ENCODE data around the gene UBE2J2.

UBE2J2 gene

GRCh38 chr1:1232796-1233566, 40.7 kb downstream of the UBE2J2 start:
- Histone ChIP-seq H3K9me3 (ENCODE audit: insufficient read depth, low read length) (no peaks in the 10 kb centered on the region), H3K36me3 (replicated peaks; ENCODE audit: low read depth, low read length) (peaks cover 34% of the 10 kb centered on the region), H4K20me1 (ENCODE audit: insufficient read depth, low read length) (peaks cover 10% of the 10 kb centered on the region; the same call in 1 of the 2 replicates), H3K4me2 (ENCODE audit: low read length) (peak overlapping the region; percentile 59), H3K4me1 (ENCODE audit: low read length) (peaks cover 16% of the 10 kb centered on the region), H3K27me3 (ENCODE audit: low read depth, low read length) (no peaks in the 10 kb centered on the region), H3K9ac (ENCODE audit: low read length) (no peak overlapping the region), H3K4me3 (ENCODE audit: low read length) (peak overlapping the region; percentile 71), H3K27ac (ENCODE audit: low read length) (no peak overlapping the region), H3K79me2 (ENCODE audit: low read length) (peaks cover 60% of the 10 kb centered on the region), H2AFZ (ENCODE audit: low read depth, low read length) (no peak overlapping the region)
- no peak for TF ChIP-seq EZH2phosphoT487 (IDR thresholded peaks at IDR 0.05; ENCODE audit: low read depth)
- no peak for TF ChIP-seq CTCF (IDR thresholded peaks at IDR 0.05; ENCODE audit: low read depth, low read length)

- H3K9ac ChIP-seq (ENCODE audit: low read length) = peak within 1 kb of the TSS; percentile 94
- no peak within 1 kb of the TSS for H2AFZ ChIP-seq (ENCODE audit: low read depth, low read length)
Measured at GRCh38 chr1:1232208-1232795, 41.4 kb downstream of the UBE2J2 start, which contains the start of gene B3GALT6. TSS of gene B3GALT6 (plus strand) at chr1:1232237. CDS start at chr1:1232279, 42 bp downstream.

GRCh38 chr1:1231400-1232207, 42.0 kb downstream of the UBE2J2 start, which contains the start of gene SDF4:
TSS of gene SDF4 (minus strand) at chr1:1232001. CDS start at chr1:1228772, 3,229 bp downstream.
- peaks cover 43% of the 10 kb centered on the region for H3K36me3 ChIP-seq (replicated peaks; ENCODE audit: low read depth, low read length)
- H3K4me1 ChIP-seq (ENCODE audit: low read length) = peaks cover 16% of the 10 kb centered on the region
- peak within 1 kb of the TSS; percentile 94 for H3K4me2 ChIP-seq (ENCODE audit: low read length)
- H4K20me1 ChIP-seq (ENCODE audit: insufficient read depth, low read length) = peaks cover 10% of the 10 kb centered on the region; the same call in 1 of the 2 replicates
- peak within 1 kb of the TSS; percentile 59 for H3K27ac ChIP-seq (ENCODE audit: low read length)
- H3K9me3 ChIP-seq (ENCODE audit: insufficient read depth, low read length) = no peaks in the 10 kb centered on the region
- peak within 1 kb of the TSS; percentile 96 for H3K4me3 ChIP-seq (ENCODE audit: low read length)
- H2AFZ ChIP-seq (ENCODE audit: low read depth, low read length) = no peak within 1 kb of the TSS
- H3K9ac ChIP-seq (ENCODE audit: low read length) = peak within 1 kb of the TSS; percentile 94
- peaks cover 74% of the 10 kb centered on the region for H3K79me2 ChIP-seq (ENCODE audit: low read length)
- H3K27me3 ChIP-seq (ENCODE audit: low read depth, low read length) = no peaks in the 10 kb centered on the region
- TF ChIP-seq EZH2phosphoT487 (IDR thresholded peaks at IDR 0.05; ENCODE audit: low read depth) (no peak), CTCF (IDR thresholded peaks at IDR 0.05; ENCODE audit: low read depth, low read length) (no peak)

More at GRCh38 chr1:1232208-1232795, 41.4 kb downstream of the UBE2J2 start, which contains the start of gene B3GALT6:
- peak within 1 kb of the TSS; percentile 94 for H3K4me2 ChIP-seq (ENCODE audit: low read length)
- H3K79me2 ChIP-seq (ENCODE audit: low read length) = peaks cover 67% of the 10 kb centered on the region
- H4K20me1 ChIP-seq (ENCODE audit: insufficient read depth, low read length) = peaks cover 10% of the 10 kb centered on the region; the same call in 1 of the 2 replicates
- H3K27me3 ChIP-seq (ENCODE audit: low read depth, low read length) = no peaks in the 10 kb centered on the region
- no peaks in the 10 kb centered on the region for H3K9me3 ChIP-seq (ENCODE audit: insufficient read depth, low read length)
- peak within 1 kb of the TSS; percentile 59 for H3K27ac ChIP-seq (ENCODE audit: low read length)
- H3K36me3 ChIP-seq (replicated peaks; ENCODE audit: low read depth, low read length) = peaks cover 40% of the 10 kb centered on the region
- peak within 1 kb of the TSS; percentile 96 for H3K4me3 ChIP-seq (ENCODE audit: low read length)
- peaks cover 16% of the 10 kb centered on the region for H3K4me1 ChIP-seq (ENCODE audit: low read length)
- TF ChIP-seq EZH2phosphoT487 (IDR thresholded peaks at IDR 0.05; ENCODE audit: low read depth) = no peak
- TF ChIP-seq CTCF (IDR thresholded peaks at IDR 0.05; ENCODE audit: low read depth, low read length) = no peak

Measured in OCI-LY3 (cell line).